Right lobe of liver (tissue), 4 donors: ENCODE measurements around the gene GMPR.

Experiments
- CTCF ChIP-seq, 4 donors: fragments of 200-600 bp in 3 of 4; fragments of 450-650 bp in 1 of 4; IDR thresholded peaks; one replicate each; pipeline versions ENCODE4 v1.5.1 to v1.8.0; 2016 to 2022; ENCODE audit warnings: antibody characterized with exemption in 4 of 4, mild to moderate bottlenecking in 2 of 4
- POLR2A ChIP-seq: fragments of 450-650 bp; IDR thresholded peaks from one replicate; pipeline ENCODE4 v1.6.1; 2017; ENCODE audit warnings: antibody characterized with exemption, mild to moderate bottlenecking
- donor health status: DM: no; HTN: no; CAD: no.
- donor health status: DM: no; HTN: no; CAD: no.
- donor health status: DM: no; HTN: yes; CAD: no.

- TF ChIP-seq CTCF (IDR thresholded peaks at IDR 0.05) = no peak
- TF ChIP-seq POLR2A = no peak
Measured at GRCh38 chr6:16253399-16254144, 15.2 kb downstream of the GMPR start.
